ENCODE results near the gene LMBR1.
"Not testable (repeated sequence)": the region's sequence is repeated elsewhere in the genome, so short reads cannot be mapped to it uniquely, and the experiment has no call there.

LMBR1 gene

GRCh38 chr7:156832195-156832877 is 60.6 kb downstream of the LMBR1 start:
- no peaks in the 10 kb centered on the region for H3K4me1 ChIP-seq (ENCODE audit: control insufficient read depth, insufficient read depth, low read length)
- H3K27me3 ChIP-seq (ENCODE audit: control insufficient read depth, insufficient read depth, low read length) = no peaks in the 10 kb centered on the region
- peaks cover 2% of the 10 kb centered on the region; the same call in 1 of the 2 replicates for H3K36me3 ChIP-seq (ENCODE audit: control insufficient read depth, insufficient read depth, low read length)
- WGBS (ENCODE audit: insufficient coverage, insufficient read length) = no CpG with 5 or more reads among the region's 1 CpG
- H3K27ac ChIP-seq (ENCODE audit: low read length) = no peak overlapping the region
- no peaks in the 10 kb centered on the region for H3K9me3 ChIP-seq (ENCODE audit: control insufficient read depth, insufficient read depth, low read length)
- DNase-seq (ENCODE audit: low read depth, low spot score) = no peak
- H3K4me3 ChIP-seq (ENCODE audit: low read length) = no peak overlapping the region

DNA sequence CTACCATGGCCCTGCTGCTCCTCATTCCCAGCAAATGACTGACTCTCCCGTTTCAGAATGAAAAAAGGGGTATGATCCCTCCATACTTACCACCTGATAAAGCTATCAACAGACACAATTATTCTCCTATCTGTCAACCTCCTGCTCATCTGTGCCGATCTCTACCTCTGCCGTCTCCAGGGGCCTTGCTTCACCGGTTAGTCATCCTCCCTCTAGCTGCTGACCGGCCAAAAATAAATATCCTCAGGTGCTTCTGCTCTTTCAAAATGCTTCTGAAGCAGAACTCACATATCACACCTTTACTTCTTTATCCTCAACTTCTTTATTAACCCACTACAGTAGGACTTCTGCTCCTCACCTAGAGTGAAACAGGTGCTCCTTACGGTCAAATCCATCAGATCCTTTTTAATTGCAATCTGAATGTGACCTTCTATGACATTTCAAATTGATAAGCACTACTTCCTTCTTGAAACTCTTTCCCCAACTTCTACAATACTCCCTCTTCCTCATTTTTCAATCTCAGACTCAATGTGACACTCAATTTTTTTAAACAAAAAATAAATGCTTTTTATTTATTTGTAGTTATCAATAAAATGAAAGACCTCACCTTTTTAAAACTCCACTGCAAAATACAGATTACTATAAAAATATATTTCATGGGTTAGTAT is 63.2 kb downstream of the LMBR1 start:
- H3K9me3 ChIP-seq (ENCODE audit: control insufficient read depth, insufficient read depth, low read length) = no peaks in the 10 kb centered on the region
- no peaks in the 10 kb centered on the region for H3K4me1 ChIP-seq (ENCODE audit: control insufficient read depth, insufficient read depth, low read length)
- H3K4me3 ChIP-seq (ENCODE audit: low read length) = no peak overlapping the region
- no CpG with 5 or more reads among the region's 6 CpGs for WGBS (ENCODE audit: insufficient coverage, insufficient read length)
- peaks cover 2% of the 10 kb centered on the region; the same call in 1 of the 2 replicates for H3K36me3 ChIP-seq (ENCODE audit: control insufficient read depth, insufficient read depth, low read length)
- no peak for DNase-seq (ENCODE audit: low read depth, low spot score)
- no peak overlapping the region for H3K27ac ChIP-seq (ENCODE audit: low read length)
- H3K27me3 ChIP-seq (ENCODE audit: control insufficient read depth, insufficient read depth, low read length) = no peaks in the 10 kb centered on the region

- Histone ChIP-seq H3K27ac (ENCODE audit: low read length) (no peak overlapping the region), H3K36me3 (ENCODE audit: control insufficient read depth, insufficient read depth, low read length) (peaks cover 2% of the 10 kb centered on the region; the same call in 1 of the 2 replicates), H3K27me3 (ENCODE audit: control insufficient read depth, insufficient read depth, low read length) (no peaks in the 10 kb centered on the region), H3K4me1 (ENCODE audit: control insufficient read depth, insufficient read depth, low read length) (no peaks in the 10 kb centered on the region), H3K4me3 (ENCODE audit: low read length) (no peak overlapping the region), H3K9me3 (ENCODE audit: control insufficient read depth, insufficient read depth, low read length) (no peaks in the 10 kb centered on the region)
- no peak for DNase-seq (ENCODE audit: low read depth, low spot score)
- WGBS (ENCODE audit: insufficient coverage, insufficient read length) = no CpG with 5 or more reads among the region's 6 CpGs
These were observed 65.3 kb downstream of the LMBR1 start for GRCh38 chr7:156827587-156828203.

DNA sequence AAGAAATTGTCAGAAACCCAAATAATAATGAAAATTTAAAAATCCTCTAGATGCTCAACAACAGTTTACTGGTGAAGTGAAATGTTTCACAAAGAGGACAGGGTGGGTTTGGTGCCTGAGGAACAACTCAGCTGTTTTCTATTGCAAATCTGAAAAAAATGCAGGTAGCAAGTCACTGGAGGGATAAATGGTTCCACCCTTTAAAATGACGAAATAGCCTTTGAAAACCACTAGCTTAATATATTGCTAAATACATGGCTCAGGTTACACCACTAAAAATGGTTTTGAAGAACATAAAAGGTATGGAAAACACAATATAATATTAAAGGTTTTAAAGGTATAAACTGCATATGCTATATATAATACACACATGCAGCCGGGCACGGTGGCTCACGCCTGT is 69.5 kb downstream of the LMBR1 start:
- Histone ChIP-seq H3K4me3 (ENCODE audit: low read length) (no peak overlapping the region), H3K4me1 (ENCODE audit: control insufficient read depth, insufficient read depth, low read length) (no peaks in the 10 kb centered on the region), H3K9me3 (ENCODE audit: control insufficient read depth, insufficient read depth, low read length) (no peaks in the 10 kb centered on the region), H3K27ac (ENCODE audit: low read length) (no peak overlapping the region), H3K27me3 (ENCODE audit: control insufficient read depth, insufficient read depth, low read length) (no peaks in the 10 kb centered on the region), H3K36me3 (ENCODE audit: control insufficient read depth, insufficient read depth, low read length) (no peaks in the 10 kb centered on the region)
- WGBS (ENCODE audit: insufficient coverage, insufficient read length) = no CpG with 5 or more reads among the region's 4 CpGs
- no peak for DNase-seq (ENCODE audit: low read depth, low spot score)

DNA sequence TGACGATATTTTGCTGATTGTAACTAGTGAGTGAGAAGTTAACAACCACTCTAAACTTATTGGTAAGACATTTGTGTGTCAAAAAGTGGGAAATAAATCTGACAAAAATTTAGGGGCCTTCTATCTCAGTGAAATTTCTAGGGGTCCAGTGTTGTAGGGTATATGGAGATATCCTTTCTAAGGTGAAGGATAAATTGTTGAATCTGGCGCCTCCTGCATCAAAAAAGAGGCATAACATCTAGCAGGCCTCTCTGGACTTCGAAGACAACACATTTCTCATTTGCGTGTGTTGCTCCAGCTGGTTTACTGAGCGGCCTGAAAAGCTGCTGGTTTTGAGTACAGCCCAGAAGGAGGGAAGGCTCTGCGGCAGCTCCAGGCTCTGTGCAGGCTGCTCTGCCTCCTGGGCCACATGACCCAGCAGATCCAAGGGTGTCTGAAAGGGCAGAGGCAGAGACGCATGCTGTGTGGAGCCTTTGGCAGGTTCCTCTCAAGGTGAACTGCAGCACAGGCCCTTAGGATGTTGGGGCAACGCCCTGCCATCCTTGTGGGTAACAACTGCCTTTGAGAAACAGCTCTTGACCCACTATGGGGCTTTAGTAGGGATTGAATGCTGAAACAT is 72.4 kb downstream of the LMBR1 start:
- no peak for DNase-seq (ENCODE audit: low read depth, low spot score)
- Histone ChIP-seq H3K27me3 (ENCODE audit: control insufficient read depth, insufficient read depth, low read length) (no peaks in the 10 kb centered on the region), H3K9me3 (ENCODE audit: control insufficient read depth, insufficient read depth, low read length) (no peaks in the 10 kb centered on the region), H3K4me1 (ENCODE audit: control insufficient read depth, insufficient read depth, low read length) (no peaks in the 10 kb centered on the region), H3K36me3 (ENCODE audit: control insufficient read depth, insufficient read depth, low read length) (no peaks in the 10 kb centered on the region), H3K27ac (ENCODE audit: low read length) (no peak overlapping the region), H3K4me3 (ENCODE audit: low read length) (no peak overlapping the region)
- WGBS (ENCODE audit: insufficient coverage, insufficient read length) = no CpG with 5 or more reads among the region's 8 CpGs

DNA sequence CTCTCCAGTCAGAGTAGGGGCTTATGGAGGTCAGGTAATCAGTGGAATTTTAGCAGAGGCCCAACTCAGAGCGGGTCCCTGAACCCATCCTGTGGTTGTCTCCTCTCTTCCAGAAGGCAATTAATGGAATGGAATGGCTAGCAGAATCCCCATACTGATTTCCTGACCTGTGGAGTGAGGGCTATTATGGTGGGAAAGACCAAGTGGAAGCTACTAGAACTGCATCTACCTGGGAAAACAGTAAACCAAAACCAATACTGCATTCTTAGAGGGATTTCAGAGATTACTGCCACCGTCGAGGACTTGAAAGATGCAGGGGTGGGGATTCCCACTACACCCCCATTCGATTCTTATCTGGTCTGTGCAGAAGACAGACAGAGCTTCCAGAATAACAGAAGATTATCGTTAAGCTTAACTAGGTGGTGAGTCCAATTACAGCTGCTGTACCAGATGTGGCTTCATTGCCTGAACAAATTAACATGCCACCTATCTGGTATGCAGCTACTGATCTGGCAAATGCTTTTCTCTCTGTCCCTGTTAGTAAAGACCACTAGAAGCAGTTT is 73.2 kb downstream of the LMBR1 start:
- H3K36me3 ChIP-seq (ENCODE audit: control insufficient read depth, insufficient read depth, low read length) = no peaks in the 10 kb centered on the region
- DNase-seq (ENCODE audit: low read depth, low spot score) = no peak
- no peaks in the 10 kb centered on the region for H3K4me1 ChIP-seq (ENCODE audit: control insufficient read depth, insufficient read depth, low read length)
- H3K4me3 ChIP-seq (ENCODE audit: low read length) = no peak overlapping the region
- no peaks in the 10 kb centered on the region for H3K27me3 ChIP-seq (ENCODE audit: control insufficient read depth, insufficient read depth, low read length)
- no peak overlapping the region for H3K27ac ChIP-seq (ENCODE audit: low read length)
- WGBS (ENCODE audit: insufficient coverage, insufficient read length) = no CpG with 5 or more reads among the region's 5 CpGs
- H3K9me3 ChIP-seq (ENCODE audit: control insufficient read depth, insufficient read depth, low read length) = no peaks in the 10 kb centered on the region

GRCh38 chr7:156818133-156818532 is 74.8 kb downstream of the LMBR1 start:
- Histone ChIP-seq H3K4me3 (ENCODE audit: low read length) (no peak overlapping the region), H3K36me3 (ENCODE audit: control insufficient read depth, insufficient read depth, low read length) (no peaks in the 10 kb centered on the region), H3K27ac (ENCODE audit: low read length) (no peak overlapping the region), H3K27me3 (ENCODE audit: control insufficient read depth, insufficient read depth, low read length) (no peaks in the 10 kb centered on the region), H3K9me3 (ENCODE audit: control insufficient read depth, insufficient read depth, low read length) (no peaks in the 10 kb centered on the region), H3K4me1 (ENCODE audit: control insufficient read depth, insufficient read depth, low read length) (no peaks in the 10 kb centered on the region)
- no peak for DNase-seq (ENCODE audit: low read depth, low spot score)
- WGBS (ENCODE audit: insufficient coverage, insufficient read length) = no CpG with 5 or more reads among the region's 2 CpGs

DNA sequence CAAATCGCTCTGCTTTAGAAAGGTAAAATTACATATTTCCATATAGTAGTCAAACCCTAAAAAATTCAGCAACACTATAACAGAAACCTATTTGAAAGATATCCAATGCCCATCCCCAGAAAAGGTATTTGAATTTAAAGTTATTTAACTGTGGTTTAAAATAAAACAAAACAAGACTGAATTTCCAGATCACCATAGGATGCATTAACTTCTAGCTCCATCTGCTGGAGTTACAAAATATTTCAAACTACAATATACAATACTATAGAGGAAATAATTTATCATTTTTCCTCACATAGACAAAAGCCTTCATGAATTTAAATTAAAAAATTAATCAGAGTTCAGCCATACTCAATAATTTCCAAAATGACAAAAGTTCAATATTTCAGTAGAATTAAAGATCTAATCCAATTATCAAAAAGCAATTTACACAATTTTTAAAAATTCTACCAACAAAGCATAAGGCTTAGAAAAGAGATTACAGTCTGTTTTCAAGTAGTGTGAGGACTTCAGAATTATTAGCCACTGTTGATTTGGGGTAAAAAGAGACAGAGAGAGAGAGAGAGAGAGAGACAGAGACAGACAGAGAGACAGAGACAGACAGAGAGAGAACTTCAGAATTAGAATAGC is 75.9 kb downstream of the LMBR1 start:
- Histone ChIP-seq H3K4me1 (ENCODE audit: control insufficient read depth, insufficient read depth, low read length) (no peaks in the 10 kb centered on the region), H3K36me3 (ENCODE audit: control insufficient read depth, insufficient read depth, low read length) (no peaks in the 10 kb centered on the region), H3K27ac (ENCODE audit: low read length) (no peak overlapping the region), H3K27me3 (ENCODE audit: control insufficient read depth, insufficient read depth, low read length) (no peaks in the 10 kb centered on the region), H3K9me3 (ENCODE audit: control insufficient read depth, insufficient read depth, low read length) (no peaks in the 10 kb centered on the region), H3K4me3 (ENCODE audit: low read length) (no peak overlapping the region)
- DNase-seq (ENCODE audit: low read depth, low spot score) = no peak
- WGBS (ENCODE audit: insufficient coverage, insufficient read length) = no CpG with 5 or more reads among the region's 1 CpG

DNA sequence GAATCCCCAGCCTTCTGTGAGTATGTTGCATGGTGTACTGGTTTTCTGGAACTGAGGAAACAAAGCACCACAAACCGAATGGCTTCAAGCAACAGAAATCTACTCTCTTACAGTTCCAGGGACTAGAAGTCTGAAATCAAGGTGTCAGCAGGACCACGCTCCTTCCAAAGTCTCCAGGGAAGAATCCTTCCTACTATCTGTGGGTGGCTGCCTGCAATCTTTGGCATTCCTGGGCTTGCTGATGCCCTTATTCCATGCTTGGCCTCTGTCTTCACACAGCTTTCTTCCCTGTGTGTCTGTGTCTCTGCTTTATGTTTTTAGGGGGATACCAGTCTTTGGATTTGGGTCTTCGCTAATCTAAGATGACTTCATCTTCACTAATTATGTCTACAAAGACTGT is 81.3 kb downstream of the LMBR1 start:
- H3K9me3 ChIP-seq (ENCODE audit: control insufficient read depth, insufficient read depth, low read length) = no peaks in the 10 kb centered on the region
- H3K4me3 ChIP-seq (ENCODE audit: low read length) = no peak overlapping the region
- no peaks in the 10 kb centered on the region for H3K36me3 ChIP-seq (ENCODE audit: control insufficient read depth, insufficient read depth, low read length)
- H3K4me1 ChIP-seq (ENCODE audit: control insufficient read depth, insufficient read depth, low read length) = no peaks in the 10 kb centered on the region
- H3K27me3 ChIP-seq (ENCODE audit: control insufficient read depth, insufficient read depth, low read length) = no peaks in the 10 kb centered on the region
- no peak overlapping the region for H3K27ac ChIP-seq (ENCODE audit: low read length)
- DNase-seq (ENCODE audit: low read depth, low spot score) = no peak
- no CpG with 5 or more reads among the region's 3 CpGs for WGBS (ENCODE audit: insufficient coverage, insufficient read length)

GRCh38 chr7:156803656-156804055 is 89.3 kb downstream of the LMBR1 start:
- not testable (repeated sequence) for H3K9me3 ChIP-seq (ENCODE audit: control insufficient read depth, insufficient read depth, low read length); H3K4me3 ChIP-seq (ENCODE audit: low read length); H3K27ac ChIP-seq (ENCODE audit: low read length); DNase-seq (ENCODE audit: low read depth, low spot score); H3K4me1 ChIP-seq (ENCODE audit: control insufficient read depth, insufficient read depth, low read length); H3K36me3 ChIP-seq (ENCODE audit: control insufficient read depth, insufficient read depth, low read length); H3K27me3 ChIP-seq (ENCODE audit: control insufficient read depth, insufficient read depth, low read length)
- WGBS (ENCODE audit: insufficient coverage, insufficient read length) = no CpG with 5 or more reads among the region's 4 CpGs

Measured in iPS DF 6.9 (cell line).